Right kidney (tissue), 9 donors: ENCODE measurements around the gene DCAF8L2.
"Not testable (repeated sequence)": the region's sequence is repeated elsewhere in the genome, so short reads cannot be mapped to it uniquely, and the experiment has no call there.

Source experiments
- DNase-seq: peaks from one replicate; pipeline ENCODE4 v3.0.0-alpha.2; 2016
- long read RNA-seq, 8 donors: transcript quantifications; one replicate each; lab custom pipeline, GENCODE V29; 2026

Gene DCAF8L2
- long read RNA-seq, donor 1: 0 reads
- long read RNA-seq, donor 2: 0 reads
- long read RNA-seq, donor 3: 0 reads
- long read RNA-seq, donor 4: 0 reads
- long read RNA-seq, donor 5: 0 reads
- long read RNA-seq, donor 6: 0 reads
- long read RNA-seq, donor 7: 0 reads
- long read RNA-seq, donor 8: 0 reads

GRCh38 chrX:27590044-27590443, at the start of gene DCAF8L2:
DCAF8L2 (plus strand) TSS chrX:27590344; CDS start chrX:27746896, 156,552 bp downstream.
- no peak for DNase-seq

DNA sequence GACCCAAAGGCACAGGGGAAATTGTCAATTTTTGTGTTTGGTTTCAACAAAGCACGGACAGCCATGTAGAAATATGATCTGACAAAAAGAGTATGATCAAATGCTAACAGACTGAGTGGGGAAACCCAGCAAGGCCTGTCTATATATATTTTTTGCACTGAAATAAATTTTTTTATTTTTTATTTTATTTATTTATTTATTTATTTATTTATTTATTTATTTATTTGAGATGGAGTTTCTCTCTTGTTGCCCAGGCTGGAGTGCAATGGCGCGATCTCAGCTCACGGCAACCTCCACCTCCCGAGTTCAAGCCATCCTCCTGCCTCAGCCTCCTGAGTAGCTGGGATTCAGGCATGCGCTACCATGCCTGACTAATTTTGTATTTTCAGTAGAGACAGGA, 49.0 kb upstream of the DCAF8L2 start:
- not testable (repeated sequence) for DNase-seq

- DNase-seq: no peak
Observed at GRCh38 chrX:27548624-27549023, 41.5 kb upstream of the DCAF8L2 start.

- DNase-seq: no peak
Observed at GRCh38 chrX:27549688-27550087, 40.5 kb upstream of the DCAF8L2 start.

DNA sequence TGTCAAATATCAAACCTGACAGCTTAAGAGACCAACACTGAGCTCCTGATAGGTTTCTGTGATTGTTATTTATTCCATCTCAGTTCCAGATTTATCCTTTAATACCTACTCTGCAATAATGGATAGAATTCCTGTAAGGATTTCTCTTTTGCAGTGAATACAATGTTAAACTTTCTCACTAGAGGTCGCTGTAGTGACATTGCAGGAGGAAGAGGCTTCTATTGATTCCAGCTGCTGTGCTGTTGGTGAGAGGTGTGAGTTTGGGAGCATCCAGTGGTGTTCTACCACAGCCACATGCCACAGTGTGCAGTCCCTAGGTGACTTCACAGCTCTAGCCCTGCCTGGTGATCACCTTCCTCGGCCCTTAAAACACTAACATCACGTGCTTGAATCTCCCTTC, 34.6 kb upstream of the DCAF8L2 start:
- DNase-seq: no peak

DNA sequence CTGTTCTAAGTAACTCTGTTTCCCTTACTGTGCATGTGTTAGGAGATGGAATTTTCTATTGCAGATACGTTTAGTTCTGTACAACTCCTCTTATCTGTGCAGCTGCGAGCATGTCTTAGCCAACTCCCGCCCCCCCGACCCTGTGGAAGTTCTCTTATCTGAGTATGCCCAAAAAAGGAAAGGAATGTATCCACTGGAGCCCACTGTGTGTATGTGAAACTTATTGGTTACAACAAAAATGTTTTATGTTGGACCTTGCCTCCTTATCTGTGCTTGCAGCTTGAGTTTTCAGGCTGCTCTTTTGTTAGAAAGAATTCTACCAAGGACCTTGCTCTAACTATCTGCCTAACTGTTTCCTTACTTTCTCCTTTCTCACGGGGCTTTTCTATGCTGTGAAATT, 24.2 kb upstream of the DCAF8L2 start:
- DNase-seq: no peak

DNA sequence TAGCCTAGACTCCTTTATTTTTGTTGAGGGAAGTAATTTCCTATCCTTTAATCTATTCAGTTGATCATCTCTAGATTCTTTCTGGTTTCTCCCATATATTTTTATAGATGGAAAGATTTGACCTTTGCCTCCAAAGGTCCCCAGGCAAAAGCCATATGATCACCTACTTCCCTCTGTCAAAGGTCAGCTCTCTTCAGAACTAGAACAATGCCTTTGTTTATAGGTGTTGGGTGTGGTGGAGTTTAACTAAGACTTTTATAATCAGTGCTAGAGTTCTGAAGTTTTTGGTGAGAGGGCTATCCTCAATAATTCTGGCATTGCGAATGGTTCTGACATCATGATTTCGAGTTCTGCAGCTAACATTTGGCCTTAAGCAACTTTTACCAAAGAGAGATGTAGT, 19.0 kb upstream of the DCAF8L2 start:
- no peak for DNase-seq

- no peak for DNase-seq
Observed at GRCh38 chrX:27575565-27575964, 14.6 kb upstream of the DCAF8L2 start.

DNA sequence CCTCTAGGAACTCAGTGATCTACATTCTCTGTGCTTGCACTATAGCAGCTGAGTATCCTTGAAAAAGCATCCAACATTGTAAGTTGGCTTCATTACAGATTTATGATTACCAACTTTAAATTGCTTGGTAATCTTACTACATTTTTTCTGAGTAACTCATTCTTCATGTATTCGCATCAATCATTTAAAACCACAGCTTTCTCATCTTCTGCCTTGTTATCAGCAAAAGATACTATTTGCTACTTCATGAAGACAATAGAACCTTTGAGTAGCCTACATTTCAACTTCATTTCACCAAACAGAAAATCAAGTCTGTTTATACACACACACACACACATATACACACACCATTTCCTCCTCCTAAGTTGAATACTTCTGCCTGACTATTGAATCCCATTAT, 6.2 kb upstream of the DCAF8L2 start:
- DNase-seq: no peak

GRCh38 chrX:27591938-27592337, 1.8 kb downstream of the DCAF8L2 start:
- no peak for DNase-seq

GRCh38 chrX:27597508-27597907, 7.4 kb downstream of the DCAF8L2 start:
- no peak for DNase-seq

DNA sequence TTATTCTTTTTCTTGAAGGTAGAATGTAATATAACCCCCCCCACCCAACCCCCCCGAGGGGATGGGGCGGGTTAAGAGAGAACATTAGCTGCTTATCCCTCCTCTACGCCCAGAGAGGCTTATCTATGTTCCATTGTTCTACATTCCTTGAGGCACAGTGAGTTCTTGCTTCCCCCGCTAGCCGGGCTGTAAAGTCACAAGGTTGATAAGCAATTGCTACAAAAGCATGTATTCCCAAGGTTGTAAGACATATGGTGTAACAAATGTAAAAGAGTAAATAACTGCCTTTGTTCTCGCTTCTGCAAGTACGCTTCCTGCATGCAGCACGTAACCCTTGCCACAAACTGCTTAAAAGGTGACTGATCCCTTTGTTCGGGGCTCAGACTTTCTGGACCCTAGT, 8.2 kb downstream of the DCAF8L2 start:
- DNase-seq: no peak

DNA sequence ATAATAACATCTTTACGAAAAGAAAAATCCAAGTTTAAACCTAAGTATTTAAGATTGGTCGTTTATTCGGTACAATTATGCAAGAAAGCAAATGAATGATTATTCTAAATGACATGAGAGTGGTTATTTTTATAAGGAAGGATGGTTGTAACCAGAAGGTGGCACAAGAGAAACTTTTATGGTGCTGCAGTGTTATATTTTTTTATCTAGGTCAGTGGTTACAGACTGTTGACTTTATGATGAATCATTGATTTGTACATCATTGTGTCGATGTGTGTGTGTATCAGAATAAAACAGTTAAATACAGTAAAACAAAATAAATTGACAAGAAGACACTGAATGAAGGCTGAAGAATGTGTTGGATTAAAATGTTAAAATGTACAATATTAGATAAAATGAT, 9.8 kb downstream of the DCAF8L2 start:
- DNase-seq: no peak

- DNase-seq: no peak
Observed at GRCh38 chrX:27600686-27601085, 10.5 kb downstream of the DCAF8L2 start.

GRCh38 chrX:27608671-27609070, 18.5 kb downstream of the DCAF8L2 start:
- DNase-seq: no peak

GRCh38 chrX:27619459-27619858, 29.3 kb downstream of the DCAF8L2 start:
- no peak for DNase-seq

GRCh38 chrX:27619975-27620374, 29.8 kb downstream of the DCAF8L2 start:
- DNase-seq: no peak

DNA sequence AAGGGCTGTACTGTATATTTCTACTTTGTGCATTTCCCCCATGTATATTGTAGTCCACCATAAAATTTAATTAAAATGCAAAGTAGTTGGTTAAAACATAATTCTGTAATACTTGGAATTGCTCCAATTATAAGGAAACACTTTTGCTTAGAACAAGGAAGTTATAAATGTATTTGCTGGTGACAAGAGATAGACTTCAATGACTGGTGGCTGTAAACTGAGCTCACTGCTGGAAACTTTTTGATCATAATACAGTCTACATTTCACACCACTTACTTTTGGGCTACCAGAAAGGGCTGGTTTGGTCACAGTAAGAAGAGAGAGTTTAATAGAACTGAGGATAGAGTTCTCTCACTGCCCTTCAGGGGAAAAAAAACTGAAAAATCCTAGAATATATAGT, 32.7 kb downstream of the DCAF8L2 start:
- no peak for DNase-seq

- DNase-seq: no peak
Observed at GRCh38 chrX:27626066-27626465, 35.9 kb downstream of the DCAF8L2 start.

GRCh38 chrX:27633328-27633727, 43.2 kb downstream of the DCAF8L2 start:
- no peak for DNase-seq

GRCh38 chrX:27656581-27656980, 66.4 kb downstream of the DCAF8L2 start:
- DNase-seq: no peak

DNA sequence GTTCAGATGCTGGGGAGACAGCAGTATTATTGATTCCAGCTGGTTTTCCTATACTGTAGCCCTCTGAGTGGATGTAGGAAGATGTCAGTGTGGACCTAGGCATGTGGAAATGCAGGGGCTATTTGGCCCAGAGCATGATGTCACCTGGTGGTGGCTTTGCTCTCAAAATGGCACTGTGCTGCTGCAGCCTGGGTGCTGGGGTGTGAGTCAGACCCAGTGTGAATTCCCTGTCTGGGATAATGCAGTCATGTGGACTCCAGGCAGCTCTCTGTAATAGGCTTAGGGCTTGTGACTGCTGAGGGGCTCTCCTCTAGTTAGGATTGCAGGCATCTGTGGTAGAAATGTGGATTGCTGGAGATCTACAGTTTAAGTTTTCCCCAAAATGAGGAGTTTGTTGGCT, 70.7 kb downstream of the DCAF8L2 start:
- no peak for DNase-seq

DNA sequence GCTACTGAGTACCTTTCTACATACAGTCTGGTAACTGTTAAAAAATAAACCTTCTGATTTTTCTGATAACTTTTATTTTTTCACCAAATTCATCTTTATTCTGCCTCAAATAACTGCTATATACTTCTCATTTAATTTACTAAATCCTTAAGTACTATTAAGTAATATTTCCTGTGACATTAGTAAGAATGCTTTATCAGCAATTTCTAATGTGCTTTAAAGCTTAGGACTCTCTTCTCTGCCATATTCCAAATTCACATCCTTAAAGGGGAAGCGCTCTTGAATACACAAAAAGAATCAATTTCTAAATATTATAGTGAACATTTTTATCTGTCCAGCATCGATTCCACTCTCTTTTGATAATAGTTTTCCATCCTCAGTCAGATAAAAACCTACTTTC, 81.1 kb downstream of the DCAF8L2 start:
- DNase-seq: no peak

DNA sequence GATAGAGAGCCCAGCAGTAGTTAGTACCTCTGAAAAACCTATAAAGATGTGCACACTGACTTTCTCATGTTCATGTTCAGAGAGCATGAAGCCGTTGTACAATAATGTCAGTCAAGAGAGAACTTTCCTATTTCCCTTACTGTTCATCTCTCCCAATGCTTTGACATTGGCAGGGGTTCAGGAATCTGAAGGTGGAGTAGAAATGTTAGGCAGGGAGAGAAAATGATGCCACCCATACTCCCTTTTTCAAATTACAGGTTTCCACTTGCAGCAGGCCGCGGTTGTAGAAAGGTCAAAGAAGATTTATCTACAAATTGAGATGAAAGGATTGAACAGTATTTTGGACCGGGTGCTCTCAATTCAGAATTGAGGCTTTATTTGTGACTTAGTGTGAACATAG, 84.3 kb downstream of the DCAF8L2 start:
- no peak for DNase-seq

DNA sequence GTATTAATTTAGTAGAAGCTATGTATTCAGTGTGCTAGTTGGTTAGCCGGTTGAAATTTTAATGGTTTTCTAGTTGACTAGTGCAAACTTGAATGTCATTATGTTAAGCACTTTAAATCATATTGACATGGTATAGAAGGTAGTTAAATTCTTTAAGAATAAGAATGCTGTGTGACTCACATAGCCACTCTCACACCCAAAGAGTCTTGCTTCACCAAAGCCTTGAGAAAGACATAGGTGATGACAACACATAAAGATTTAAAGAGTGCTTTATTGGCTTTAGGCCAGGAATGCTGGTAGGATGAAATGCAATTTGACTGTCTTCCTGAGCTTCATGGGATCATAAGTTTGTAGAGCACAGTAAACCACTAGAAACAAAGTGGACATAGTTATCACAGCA, 85.3 kb downstream of the DCAF8L2 start:
- no peak for DNase-seq
